Measurements from ENCODE around the gene SLC2A4RG. TPM values are rescaled to one million over a fixed set of nuclear protein-coding genes. Genes with fewer than 3 reads are reported as not detected.

SLC2A4RG gene
- total and polyA plus RNA-seq, 5 donors: 39.2 to 69.1 (median 49.3) TPM

- DNase-seq (peak in 2 of 3 donors; percentile 40 to 41), ATAC-seq (no peak)
- WGBS: 93% methylated on average over 38 of the region's 38 CpGs
- no peak overlapping the region for H3K4me3 ChIP-seq (ENCODE audit: low read length)
- peaks cover 6% of the 10 kb centered on the region for H3K4me1 ChIP-seq (ENCODE audit: control insufficient read depth, insufficient read depth, low read length)
- H3K9me3 ChIP-seq (ENCODE audit: control insufficient read depth, low read length): no peaks in the 10 kb centered on the region
- no peak overlapping the region for H3K27ac ChIP-seq (ENCODE audit: low read length)
- no peaks in the 10 kb centered on the region for H3K27me3 ChIP-seq (ENCODE audit: control insufficient read depth, insufficient read depth)
- intact Hi-C loops (cut with DNase I): no loop called here
Observed at GRCh38 chr20:63766695-63767426, 27.3 kb downstream of the SLC2A4RG start.

- peaks cover 6% of the 10 kb centered on the region for H3K4me1 ChIP-seq (ENCODE audit: control insufficient read depth, insufficient read depth, low read length)
- intact Hi-C loops (cut with DNase I): no loop called here
- WGBS: 83% methylated on average over 18 of the region's 18 CpGs
- peak in 2 of 3 donors; percentile 70 to 80 for DNase-seq
- H3K27ac ChIP-seq (ENCODE audit: low read length): no peak overlapping the region
- peak; percentile 28 to 30 for ATAC-seq
- H3K27me3 ChIP-seq (ENCODE audit: control insufficient read depth, insufficient read depth): no peaks in the 10 kb centered on the region
- no peaks in the 10 kb centered on the region for H3K9me3 ChIP-seq (ENCODE audit: control insufficient read depth, low read length)
- H3K4me3 ChIP-seq (ENCODE audit: low read length): no peak overlapping the region
Observed at GRCh38 chr20:63767456-63767855, 27.9 kb downstream of the SLC2A4RG start.

- H3K4me3 ChIP-seq (ENCODE audit: low read length): no peak overlapping the region
- intact Hi-C loops (cut with DNase I): no loop called here
- H3K4me1 ChIP-seq (ENCODE audit: control insufficient read depth, insufficient read depth, low read length): peaks cover 6% of the 10 kb centered on the region
- no peak overlapping the region for H3K27ac ChIP-seq (ENCODE audit: low read length)
- H3K9me3 ChIP-seq (ENCODE audit: control insufficient read depth, low read length): no peaks in the 10 kb centered on the region
- H3K27me3 ChIP-seq (ENCODE audit: control insufficient read depth, insufficient read depth): no peaks in the 10 kb centered on the region
- DNase-seq (no peak), ATAC-seq (no peak)
- WGBS: 80% methylated on average over 7 of the region's 7 CpGs
Observed at GRCh38 chr20:63767886-63768285, 28.3 kb downstream of the SLC2A4RG start.

- H3K9me3 ChIP-seq (ENCODE audit: control insufficient read depth, low read length): no peaks in the 10 kb centered on the region
- ATAC-seq (no peak), DNase-seq (peak in 2 of 3 donors; percentile 3 to 55)
- intact Hi-C loops (cut with DNase I): no loop called here
- H3K27ac ChIP-seq (ENCODE audit: low read length): no peak overlapping the region
- WGBS: 89% methylated on average over 26 of the region's 26 CpGs
- no peak overlapping the region for H3K4me3 ChIP-seq (ENCODE audit: low read length)
- peaks cover 6% of the 10 kb centered on the region for H3K4me1 ChIP-seq (ENCODE audit: control insufficient read depth, insufficient read depth, low read length)
- H3K27me3 ChIP-seq (ENCODE audit: control insufficient read depth, insufficient read depth): no peaks in the 10 kb centered on the region
Observed at GRCh38 chr20:63768591-63769515, 29.3 kb downstream of the SLC2A4RG start.

DNA sequence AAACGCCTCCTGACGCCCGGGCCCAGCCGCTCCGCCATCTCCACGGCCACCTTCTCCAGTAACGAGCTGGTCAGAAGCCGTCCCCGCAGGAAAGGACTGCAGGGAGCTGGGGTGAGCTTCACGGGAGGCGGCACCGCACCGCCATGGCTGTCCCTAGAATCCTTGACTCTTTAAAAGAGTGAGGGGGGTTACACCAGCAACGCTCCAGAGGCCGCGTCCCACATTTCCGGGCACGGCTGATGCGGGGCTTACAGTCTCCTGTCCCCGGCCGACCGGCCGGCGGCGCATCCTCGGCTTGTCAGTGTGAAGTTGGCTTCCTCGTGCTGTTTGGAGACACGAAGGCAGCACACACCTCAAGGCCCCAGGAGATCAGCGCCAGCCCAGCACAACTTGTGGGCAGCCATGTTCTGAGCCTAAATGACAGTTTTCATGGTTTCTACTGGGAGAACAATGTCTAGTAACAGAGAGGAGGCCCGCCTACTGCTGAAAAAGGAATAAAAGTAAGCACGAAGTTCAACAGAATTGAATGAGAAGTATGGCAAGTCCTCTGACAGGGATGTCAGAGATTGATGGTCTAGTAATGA is 30.4 kb downstream of the SLC2A4RG start:
- Histone ChIP-seq H3K9me3 (ENCODE audit: control insufficient read depth, low read length) (no peaks in the 10 kb centered on the region), H3K27me3 (ENCODE audit: control insufficient read depth, insufficient read depth) (no peaks in the 10 kb centered on the region), H3K27ac (ENCODE audit: low read length) (no peak overlapping the region), H3K4me3 (ENCODE audit: low read length) (no peak overlapping the region), H3K4me1 (ENCODE audit: control insufficient read depth, insufficient read depth, low read length) (peaks cover 5% of the 10 kb centered on the region)
- intact Hi-C loops (cut with DNase I): loop anchor here in 1 of 4 donors (10.0 kb wide), 1 partner anchor 205 kb away; the partner anchor contains the start of gene SAMD10
- DNase-seq (peak in 1 of 3 donors; percentile 40), ATAC-seq (no peak)
- 90% methylated on average over 31 of the region's 31 CpGs for WGBS

DNA sequence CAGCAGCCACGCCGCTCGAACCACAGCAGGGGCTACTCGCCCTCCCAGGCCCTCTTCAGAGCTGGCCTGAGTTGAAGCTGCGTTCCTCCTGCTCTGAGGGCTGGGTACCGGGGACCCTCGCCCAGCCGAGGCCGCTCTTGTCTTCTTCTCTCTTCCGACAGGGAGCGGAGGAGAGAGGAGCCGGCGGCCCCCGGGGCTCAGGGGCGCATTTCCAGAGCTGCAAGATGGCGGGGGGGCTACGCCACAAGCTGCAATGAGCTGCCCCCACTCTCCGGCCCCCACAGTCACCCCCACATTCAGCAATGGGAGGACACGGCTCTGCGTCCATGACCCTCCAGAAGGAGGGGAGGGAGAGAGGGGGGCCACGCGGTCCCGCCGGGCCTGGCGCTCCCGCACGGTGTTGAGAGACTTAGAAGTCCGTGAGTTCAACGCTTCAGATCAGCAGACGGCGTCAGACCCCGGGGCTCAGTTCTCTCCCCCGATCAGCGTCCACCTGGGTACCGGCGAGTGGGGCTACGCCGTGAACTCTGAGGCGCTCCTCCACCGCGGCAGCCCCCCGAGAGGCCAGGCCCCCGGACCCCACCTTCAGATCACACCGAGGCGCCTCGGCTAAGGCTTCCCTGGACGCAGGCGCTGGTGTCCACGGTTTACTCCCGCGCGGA is 31.6 kb downstream of the SLC2A4RG start:
- intact Hi-C loops (cut with DNase I): loop anchor here in 1 of 4 donors (10.0 kb wide), 1 partner anchor 204 kb away; the partner anchor contains the start of gene SAMD10
- no peaks in the 10 kb centered on the region for H3K4me1 ChIP-seq (ENCODE audit: control insufficient read depth, insufficient read depth, low read length)
- WGBS: 91% methylated on average over 52 of the region's 52 CpGs
- H3K9me3 ChIP-seq (ENCODE audit: control insufficient read depth, low read length): no peaks in the 10 kb centered on the region
- ATAC-seq (no peak), DNase-seq (peak in 2 of 3 donors; percentile 39 to 59)
- no peaks in the 10 kb centered on the region for H3K27me3 ChIP-seq (ENCODE audit: control insufficient read depth, insufficient read depth)
- no peak overlapping the region for H3K4me3 ChIP-seq (ENCODE audit: low read length)
- H3K27ac ChIP-seq (ENCODE audit: low read length): no peak overlapping the region

DNA sequence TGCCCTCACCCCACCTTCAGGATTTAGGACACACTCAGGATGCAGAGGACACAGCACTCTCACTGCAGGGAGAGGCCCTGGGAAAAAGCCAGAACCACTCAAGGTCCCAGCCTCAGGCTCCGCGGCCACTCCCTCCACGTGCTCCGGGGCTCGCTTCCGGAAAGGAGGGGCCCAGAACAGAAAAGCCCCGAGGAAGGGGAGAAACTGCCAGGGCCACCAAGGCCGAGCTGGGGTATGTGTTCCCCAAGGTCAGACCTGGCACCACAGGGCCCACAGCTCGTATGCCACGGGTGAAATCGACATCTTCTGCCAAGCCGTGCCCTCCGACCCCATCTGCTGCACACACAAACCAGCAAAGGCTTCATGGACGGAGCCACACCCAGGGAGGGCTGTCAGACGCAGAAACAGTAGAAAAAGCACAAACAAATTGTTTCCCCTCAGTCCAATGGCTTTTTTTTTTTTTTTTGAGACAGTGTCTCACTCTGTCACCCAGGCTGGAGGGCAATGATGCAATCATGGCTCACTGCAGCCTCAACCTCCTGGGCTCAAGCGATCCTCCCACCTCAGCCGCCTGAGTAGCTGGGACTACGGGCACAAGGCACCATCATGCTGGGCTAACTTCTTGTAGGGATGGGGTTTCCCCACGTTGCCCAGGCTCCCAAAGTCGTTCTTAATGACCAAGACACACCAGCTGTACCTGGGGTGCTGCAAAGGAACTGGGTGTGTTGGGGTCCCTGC is 33.4 kb downstream of the SLC2A4RG start:
- Histone ChIP-seq H3K4me1 (ENCODE audit: control insufficient read depth, insufficient read depth, low read length) (no peaks in the 10 kb centered on the region), H3K27me3 (ENCODE audit: control insufficient read depth, insufficient read depth) (no peaks in the 10 kb centered on the region), H3K27ac (ENCODE audit: low read length) (no peak overlapping the region), H3K9me3 (ENCODE audit: control insufficient read depth, low read length) (no peaks in the 10 kb centered on the region), H3K4me3 (ENCODE audit: low read length) (no peak overlapping the region)
- ATAC-seq: peak; percentile 45 to 73
- intact Hi-C loops (cut with DNase I): loop anchor here in 1 of 4 donors (10.0 kb wide), 1 partner anchor 202 kb away; the partner anchor contains the start of gene SAMD10
- 62% methylated on average over 20 of the region's 20 CpGs for WGBS
- DNase-seq: peak in 1 of 3 donors; percentile 71

- intact Hi-C loops (cut with DNase I): loop anchor here in 1 of 4 donors (10.0 kb wide), 1 partner anchor 201 kb away; the partner anchor contains the start of gene SAMD10
- H3K27me3 ChIP-seq (ENCODE audit: control insufficient read depth, insufficient read depth): no peaks in the 10 kb centered on the region
- DNase-seq (peak in 1 of 3 donors; percentile 44), ATAC-seq (no peak)
- no peak overlapping the region for H3K4me3 ChIP-seq (ENCODE audit: low read length)
- WGBS: 90% methylated on average over 33 of the region's 33 CpGs
- H3K27ac ChIP-seq (ENCODE audit: low read length): no peak overlapping the region
- no peaks in the 10 kb centered on the region for H3K4me1 ChIP-seq (ENCODE audit: control insufficient read depth, insufficient read depth, low read length)
- H3K9me3 ChIP-seq (ENCODE audit: control insufficient read depth, low read length): no peaks in the 10 kb centered on the region
Observed at GRCh38 chr20:63773571-63774241, 34.1 kb downstream of the SLC2A4RG start.

DNA sequence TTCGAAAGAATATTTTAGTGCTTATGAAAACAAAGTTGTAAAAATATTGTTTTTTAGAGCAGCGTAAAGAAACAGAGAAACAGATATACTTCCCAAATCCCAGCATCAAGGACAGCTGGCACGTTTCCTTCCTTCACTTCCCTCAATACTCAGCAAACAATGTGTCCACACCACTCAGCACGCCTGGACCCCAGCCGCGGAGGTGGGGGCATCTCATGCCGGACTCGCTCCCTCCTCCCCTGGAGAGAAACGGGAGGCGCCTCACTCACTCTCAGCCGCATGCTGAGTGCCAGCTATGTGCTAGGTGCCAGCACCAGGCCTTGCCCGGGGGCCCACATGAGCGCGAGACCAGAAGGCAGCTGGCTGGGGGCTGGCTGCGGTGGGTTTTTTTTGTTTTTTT is 34.7 kb downstream of the SLC2A4RG start:
- Histone ChIP-seq H3K27me3 (ENCODE audit: control insufficient read depth, insufficient read depth) (no peaks in the 10 kb centered on the region), H3K4me3 (ENCODE audit: low read length) (no peak overlapping the region), H3K9me3 (ENCODE audit: control insufficient read depth, low read length) (no peaks in the 10 kb centered on the region), H3K4me1 (ENCODE audit: control insufficient read depth, insufficient read depth, low read length) (no peaks in the 10 kb centered on the region), H3K27ac (ENCODE audit: low read length) (no peak overlapping the region)
- DNase-seq: peak in 2 of 3 donors; percentile 43 to 52
- no peak for ATAC-seq
- 64% methylated on average over 15 of the region's 15 CpGs for WGBS
- intact Hi-C loops (cut with DNase I): loop anchor here in 1 of 4 donors (10.0 kb wide), 1 partner anchor 200 kb away; the partner anchor contains the start of gene SAMD10

All from right cardiac atrium (tissue), 5 donors.